ENCODE measurements around the gene TP73. TPM values are rescaled to one million over a fixed set of nuclear protein-coding genes. Genes with fewer than 3 reads are reported as not detected.

TP73 gene
- total and polyA plus RNA-seq, 4 experiments from 2014 or later, result 0.15 to 0.17 TPM; not detected in 2

DNA sequence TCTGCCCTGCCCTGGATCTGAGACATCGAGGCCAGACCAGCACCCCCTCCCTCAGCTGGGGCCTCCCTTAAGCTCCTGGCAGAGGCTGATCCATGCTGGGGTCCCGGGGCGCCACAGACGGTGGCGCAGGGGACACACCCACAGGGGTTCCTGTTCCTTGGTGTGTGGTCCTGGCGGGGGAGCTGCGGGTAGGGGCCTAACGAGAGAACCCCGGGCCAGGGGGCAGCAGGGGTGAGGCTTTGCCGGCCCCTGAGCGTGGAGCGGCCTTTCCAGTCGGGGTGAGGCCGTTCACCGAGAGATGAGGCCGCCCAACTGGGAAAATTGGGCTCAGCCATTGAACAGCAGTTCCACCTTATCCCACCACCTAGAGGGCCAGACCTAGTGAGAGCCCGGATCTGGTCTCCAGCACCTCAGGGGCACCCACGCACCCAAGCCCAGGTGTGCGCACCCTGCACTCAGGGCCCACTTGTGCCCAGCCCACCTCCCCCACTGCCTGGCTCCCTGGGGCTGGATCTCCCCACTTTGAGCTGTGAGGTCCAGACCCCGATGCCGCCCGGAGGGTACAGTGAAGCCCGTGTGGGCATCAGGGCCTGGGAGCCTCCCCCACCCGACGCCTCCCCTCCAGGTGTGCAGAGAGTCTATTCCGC, 54.5 kb downstream of the TP73 start:
- H3K27ac Mint-ChIP-seq, result no peak overlapping the region
- no peak for DNase-seq
- peaks cover 3 to 6% (median 5%) of the 10 kb centered on the region in 4 donors for H3K4me1 Mint-ChIP-seq
- ChIA-PET CTCF (ENCODE audit: partially characterized antibody) (no interaction called here), POLR2A (ENCODE audit: partially characterized antibody) (no interaction called here)
- peaks cover 7 to 13% of the 10 kb centered on the region in 2 donors for H3K27me3 Mint-ChIP-seq
- no peaks in the 10 kb centered on the region for H3K36me3 Mint-ChIP-seq
- Histone ChIP-seq H3K27ac (ENCODE audit: low read depth, low read length) (no peak overlapping the region), H3K4me3 (ENCODE audit: low read length in 2 of 2) (no peak overlapping the region), H3K4me1 (ENCODE audit: insufficient read depth, low read length) (no peaks in the 10 kb centered on the region), H3K9me3 (ENCODE audit: control insufficient read depth in 1 of 2, low read length in 2 of 2) (no peaks in the 10 kb centered on the region), H3K36me3 (ENCODE audit: insufficient read depth, low read length) (no peaks in the 10 kb centered on the region), H3K27me3 (ENCODE audit: insufficient read depth, low read length) (no peaks in the 10 kb centered on the region)
- H3K9me3 Mint-ChIP-seq, result no peaks in the 10 kb centered on the region
- no peak overlapping the region for H3K4me3 Mint-ChIP-seq
- intact Hi-C loops (cut with micrococcal nuclease), result no loop called here

- peaks cover 3 to 6% (median 5%) of the 10 kb centered on the region in 4 donors for H3K4me1 Mint-ChIP-seq
- H3K4me3 Mint-ChIP-seq, result no peak overlapping the region
- no peaks in the 10 kb centered on the region for H3K9me3 Mint-ChIP-seq
- H3K36me3 Mint-ChIP-seq, result no peaks in the 10 kb centered on the region
- no peak for DNase-seq
- no peaks in the 10 kb centered on the region for H3K27me3 ChIP-seq (ENCODE audit: insufficient read depth, low read length)
- CTCF ChIA-PET (ENCODE audit: partially characterized antibody), result no interaction called here
- H3K9me3 ChIP-seq (ENCODE audit: control insufficient read depth in 1 of 2, low read length in 2 of 2), result no peaks in the 10 kb centered on the region
- no peak overlapping the region for H3K27ac Mint-ChIP-seq
- H3K4me1 ChIP-seq (ENCODE audit: insufficient read depth, low read length), result no peaks in the 10 kb centered on the region
- POLR2A ChIA-PET (ENCODE audit: partially characterized antibody), result no interaction called here
- no peaks in the 10 kb centered on the region for H3K36me3 ChIP-seq (ENCODE audit: insufficient read depth, low read length)
- no peak overlapping the region for H3K27ac ChIP-seq (ENCODE audit: low read depth, low read length)
- H3K4me3 ChIP-seq (ENCODE audit: low read length in 2 of 2), result no peak overlapping the region
- intact Hi-C loops (cut with micrococcal nuclease), result no loop called here
- H3K27me3 Mint-ChIP-seq, result peaks cover 7 to 13% of the 10 kb centered on the region in 2 donors
These were observed 55.1 kb downstream of the TP73 start for GRCh38 chr1:3707298-3707938.

- no peak overlapping the region for H3K4me3 Mint-ChIP-seq
- POLR2A ChIA-PET (ENCODE audit: partially characterized antibody), result no interaction called here
- intact Hi-C loops (cut with micrococcal nuclease), result no loop called here
- H3K4me1 Mint-ChIP-seq, result peaks cover 3 to 6% (median 5%) of the 10 kb centered on the region in 4 donors
- Histone ChIP-seq H3K4me1 (ENCODE audit: insufficient read depth, low read length) (no peaks in the 10 kb centered on the region), H3K27me3 (ENCODE audit: insufficient read depth, low read length) (no peaks in the 10 kb centered on the region), H3K9me3 (ENCODE audit: control insufficient read depth in 1 of 2, low read length in 2 of 2) (no peaks in the 10 kb centered on the region), H3K4me3 (ENCODE audit: low read length in 2 of 2) (no peak overlapping the region), H3K36me3 (ENCODE audit: insufficient read depth, low read length) (no peaks in the 10 kb centered on the region), H3K27ac (ENCODE audit: low read depth, low read length) (no peak overlapping the region)
- no peak overlapping the region for H3K27ac Mint-ChIP-seq
- H3K36me3 Mint-ChIP-seq, result no peaks in the 10 kb centered on the region
- H3K9me3 Mint-ChIP-seq, result no peaks in the 10 kb centered on the region
- CTCF ChIA-PET (ENCODE audit: partially characterized antibody), result no interaction called here
- peaks cover 7 to 13% of the 10 kb centered on the region in 2 donors for H3K27me3 Mint-ChIP-seq
- no peak for DNase-seq
These were observed 55.6 kb downstream of the TP73 start for GRCh38 chr1:3707939-3708328.

- no peak for DNase-seq
- H3K9me3 Mint-ChIP-seq, result no peaks in the 10 kb centered on the region
- H3K4me3 Mint-ChIP-seq, result no peak overlapping the region
- no peaks in the 10 kb centered on the region for H3K36me3 ChIP-seq (ENCODE audit: insufficient read depth, low read length)
- H3K9me3 ChIP-seq (ENCODE audit: control insufficient read depth in 1 of 2, low read length in 2 of 2), result no peaks in the 10 kb centered on the region
- peaks cover 3 to 6% (median 5%) of the 10 kb centered on the region in 4 donors for H3K4me1 Mint-ChIP-seq
- no peak overlapping the region for H3K4me3 ChIP-seq (ENCODE audit: low read length in 2 of 2)
- ChIA-PET CTCF (ENCODE audit: partially characterized antibody) (no interaction called here), POLR2A (ENCODE audit: partially characterized antibody) (no interaction called here)
- H3K27ac ChIP-seq (ENCODE audit: low read depth, low read length), result no peak overlapping the region
- intact Hi-C loops (cut with micrococcal nuclease), result no loop called here
- H3K27me3 ChIP-seq (ENCODE audit: insufficient read depth, low read length), result no peaks in the 10 kb centered on the region
- H3K27me3 Mint-ChIP-seq, result peaks cover 7 to 13% of the 10 kb centered on the region in 2 donors
- no peaks in the 10 kb centered on the region for H3K36me3 Mint-ChIP-seq
- H3K27ac Mint-ChIP-seq, result no peak overlapping the region
- H3K4me1 ChIP-seq (ENCODE audit: insufficient read depth, low read length), result no peaks in the 10 kb centered on the region
These were observed 56.5 kb downstream of the TP73 start for GRCh38 chr1:3708791-3709190.

- no peak overlapping the region for H3K27ac ChIP-seq (ENCODE audit: low read depth, low read length)
- Mint-ChIP-seq H3K36me3 (no peaks in the 10 kb centered on the region), H3K27me3 (peaks cover 7 to 11% of the 10 kb centered on the region in 2 donors), H3K9me3 (no peaks in the 10 kb centered on the region), H3K4me3 (no peak overlapping the region), H3K4me1 (no peaks in the 10 kb centered on the region), H3K27ac (no peak overlapping the region)
- POLR2A ChIA-PET (ENCODE audit: partially characterized antibody), result no interaction called here
- H3K4me3 ChIP-seq (ENCODE audit: low read length in 2 of 2), result no peak overlapping the region
- no peaks in the 10 kb centered on the region for H3K9me3 ChIP-seq (ENCODE audit: control insufficient read depth in 1 of 2, low read length in 2 of 2)
- H3K27me3 ChIP-seq (ENCODE audit: insufficient read depth, low read length), result no peaks in the 10 kb centered on the region
- CTCF ChIA-PET (ENCODE audit: partially characterized antibody), result no interaction called here
- DNase-seq, result no peak
- no peaks in the 10 kb centered on the region for H3K4me1 ChIP-seq (ENCODE audit: insufficient read depth, low read length)
- no peaks in the 10 kb centered on the region for H3K36me3 ChIP-seq (ENCODE audit: insufficient read depth, low read length)
- intact Hi-C loops (cut with micrococcal nuclease), result no loop called here
These were observed 57.9 kb downstream of the TP73 start for GRCh38 chr1:3710251-3710650.

GRCh38 chr1:3711381-3711779, 59.1 kb downstream of the TP73 start:
- Histone ChIP-seq H3K4me3 (ENCODE audit: low read length in 2 of 2) (no peak overlapping the region), H3K4me1 (ENCODE audit: insufficient read depth, low read length) (no peaks in the 10 kb centered on the region), H3K27me3 (ENCODE audit: insufficient read depth, low read length) (no peaks in the 10 kb centered on the region), H3K27ac (ENCODE audit: low read depth, low read length) (no peak overlapping the region), H3K36me3 (ENCODE audit: insufficient read depth, low read length) (no peaks in the 10 kb centered on the region), H3K9me3 (ENCODE audit: control insufficient read depth in 1 of 2, low read length in 2 of 2) (no peaks in the 10 kb centered on the region)
- ChIA-PET CTCF (ENCODE audit: partially characterized antibody) (interaction anchor here (0.9 kb wide), 1 partner anchor 16 kb away, joined by 3 read pairs; no protein-coding TSS in a partner anchor), POLR2A (ENCODE audit: partially characterized antibody) (no interaction called here)
- Mint-ChIP-seq H3K27me3 (peaks cover 7 to 13% of the 10 kb centered on the region in 2 donors), H3K27ac (no peak overlapping the region), H3K4me3 (no peak overlapping the region), H3K36me3 (no peaks in the 10 kb centered on the region), H3K4me1 (no peaks in the 10 kb centered on the region), H3K9me3 (no peaks in the 10 kb centered on the region)
- no peak for DNase-seq
- intact Hi-C loops (cut with micrococcal nuclease), result no loop called here

GRCh38 chr1:3711780-3712451, 59.6 kb downstream of the TP73 start:
- no peak overlapping the region for H3K27ac Mint-ChIP-seq
- no peaks in the 10 kb centered on the region for H3K4me1 Mint-ChIP-seq
- H3K9me3 ChIP-seq (ENCODE audit: control insufficient read depth in 1 of 2, low read length in 2 of 2), result no peaks in the 10 kb centered on the region
- DNase-seq, result no peak
- H3K27ac ChIP-seq (ENCODE audit: low read depth, low read length), result no peak overlapping the region
- no peak overlapping the region for H3K4me3 Mint-ChIP-seq
- no peaks in the 10 kb centered on the region for H3K36me3 ChIP-seq (ENCODE audit: insufficient read depth, low read length)
- no peaks in the 10 kb centered on the region for H3K36me3 Mint-ChIP-seq
- H3K27me3 Mint-ChIP-seq, result peaks cover 7 to 13% of the 10 kb centered on the region in 2 donors
- CTCF ChIA-PET (ENCODE audit: partially characterized antibody), result interaction anchor here (0.9 kb wide), 1 partner anchor 15 kb away, joined by 3 read pairs; no protein-coding TSS in a partner anchor
- H3K4me1 ChIP-seq (ENCODE audit: insufficient read depth, low read length), result no peaks in the 10 kb centered on the region
- POLR2A ChIA-PET (ENCODE audit: partially characterized antibody), result no interaction called here
- H3K9me3 Mint-ChIP-seq, result no peaks in the 10 kb centered on the region
- no peak overlapping the region for H3K4me3 ChIP-seq (ENCODE audit: low read length in 2 of 2)
- intact Hi-C loops (cut with micrococcal nuclease), result no loop called here
- no peaks in the 10 kb centered on the region for H3K27me3 ChIP-seq (ENCODE audit: insufficient read depth, low read length)

Measured in CD4-positive, alpha-beta memory T cell (primary cell).